Eye (tissue), 1 donor: ENCODE results near the gene EXOC3L1.

Experiments used
- DNase-seq: peaks from one replicate; pipeline ENCODE4 v3.0.0-alpha.2; 2015

Gene EXOC3L1

GRCh38 chr16:67181346-67181745 lies 8.6 kb downstream of the EXOC3L1 start:
- no peak for DNase-seq

- DNase-seq, result no peak
These were observed 9.8 kb downstream of the EXOC3L1 start for GRCh38 chr16:67180166-67180565.

GRCh38 chr16:67179421-67180080 lies 10.4 kb downstream of the EXOC3L1 start:
- no peak for DNase-seq

- DNase-seq, result peak; percentile 76
These were observed 11.9 kb downstream of the EXOC3L1 start for GRCh38 chr16:67177743-67178699.

GRCh38 chr16:67176662-67177061 lies 13.3 kb downstream of the EXOC3L1 start:
- no peak for DNase-seq

- no peak for DNase-seq
These were observed 15.2 kb downstream of the EXOC3L1 start for GRCh38 chr16:67174706-67175231.

- DNase-seq, result peak; percentile 85
These were observed 15.9 kb downstream of the EXOC3L1 start for GRCh38 chr16:67173808-67174705.

- no peak for DNase-seq
These were observed 16.6 kb downstream of the EXOC3L1 start for GRCh38 chr16:67173323-67173722.

- DNase-seq, result peak; percentile 53
These were observed 18.8 kb downstream of the EXOC3L1 start for GRCh38 chr16:67170949-67171649.

GRCh38 chr16:67170168-67170948 lies 19.6 kb downstream of the EXOC3L1 start, which contains the start of gene NOL3:
Gene NOL3, plus strand, starts transcription at chr16:67170538.
- peak; percentile 79 for DNase-seq

- DNase-seq, result peak; percentile 81
These were observed 20.2 kb downstream of the EXOC3L1 start for GRCh38 chr16:67169642-67170167.

- DNase-seq, result no peak
These were observed 20.9 kb downstream of the EXOC3L1 start for GRCh38 chr16:67169011-67169451.

- no peak for DNase-seq
These were observed 22.3 kb downstream of the EXOC3L1 start for GRCh38 chr16:67167588-67167987.

GRCh38 chr16:67166598-67167168 lies 23.3 kb downstream of the EXOC3L1 start:
- no peak for DNase-seq

GRCh38 chr16:67166110-67166547 lies 23.8 kb downstream of the EXOC3L1 start:
- DNase-seq, result no peak

- peak; percentile 60 for DNase-seq
These were observed 24.5 kb downstream of the EXOC3L1 start for GRCh38 chr16:67165121-67166078.

- peak; percentile 40 for DNase-seq
These were observed 25.3 kb downstream of the EXOC3L1 start, which contains the start of gene HSF4 for GRCh38 chr16:67164599-67165061. Gene HSF4, plus strand, starts transcription at chr16:67164745. Its CDS starts 67 bp downstream, at chr16:67164812.

GRCh38 chr16:67163999-67164558 lies 25.9 kb downstream of the EXOC3L1 start:
- no peak for DNase-seq
